HL-60/S4 treated with retinoic acid at 250 ng/mL for 4 days and 3 days (cell line): ENCODE measurements around the gene RNF168.

ENCODE experiments used
- in situ Hi-C: fragments of 300-500 bp; cut with MboI; formaldehyde crosslinking; loops from 2 replicates; pipeline ENCODE4 v1.7.0; 2022; ENCODE audit warnings: low sequenced_read_pairs

The RNF168 gene

GRCh38 chr3:196419386-196419785 lies 84.2 kb downstream of the RNF168 start:
- in situ Hi-C loops = no loop called here
